NCI-H774 (cell line): Measurements from ENCODE around the gene ENOX2.
"Not testable (repeated sequence)": the region's sequence is repeated elsewhere in the genome, so short reads cannot be mapped to it uniquely, and the experiment has no call there.

ENCODE experiments used
- DNase-seq: peaks from one replicate; lab custom pipeline; 2025; lab: John Stamatoyannopoulos, UW

Gene ENOX2

GRCh38 chrX:130902783-130903613 lies at the start of gene ENOX2:
TSS of gene ENOX2 (minus strand) at chrX:130903209. CDS start at chrX:130703216, 199,993 bp downstream.
- peak; percentile 99 for DNase-seq

GRCh38 chrX:130952266-130953043 lies 49.4 kb upstream of the ENOX2 start:
- DNase-seq: no peak

GRCh38 chrX:130944230-130944629 lies 41.2 kb upstream of the ENOX2 start:
- DNase-seq: no peak

- DNase-seq: no peak
Observed at GRCh38 chrX:130937101-130937500, 34.1 kb upstream of the ENOX2 start.

- no peak for DNase-seq
Observed at GRCh38 chrX:130933358-130933757, 30.3 kb upstream of the ENOX2 start.

- not testable (repeated sequence) for DNase-seq
Observed at GRCh38 chrX:130920405-130920804, 17.4 kb upstream of the ENOX2 start.

GRCh38 chrX:130919676-130920075 lies 16.7 kb upstream of the ENOX2 start:
- DNase-seq: not testable (repeated sequence)

GRCh38 chrX:130918498-130918897 lies 15.5 kb upstream of the ENOX2 start:
- DNase-seq: not testable (repeated sequence)

- peak; percentile 7 for DNase-seq
Observed at GRCh38 chrX:130916636-130917422, 13.8 kb upstream of the ENOX2 start.

GRCh38 chrX:130915302-130915701 lies 12.3 kb upstream of the ENOX2 start:
- DNase-seq: no peak

- DNase-seq: no peak
Observed at GRCh38 chrX:130909469-130910136, 6.6 kb upstream of the ENOX2 start.

GRCh38 chrX:130906776-130907175 lies 3.8 kb upstream of the ENOX2 start:
- DNase-seq: no peak

- no peak for DNase-seq
Observed at GRCh38 chrX:130902446-130902782, 595 bp downstream of the ENOX2 start.

GRCh38 chrX:130896802-130897501 lies 6.1 kb downstream of the ENOX2 start:
- DNase-seq: no peak

- no peak for DNase-seq
Observed at GRCh38 chrX:130896026-130896425, 7.0 kb downstream of the ENOX2 start.

- DNase-seq: no peak
Observed at GRCh38 chrX:130895299-130895698, 7.7 kb downstream of the ENOX2 start.

GRCh38 chrX:130893356-130894085 lies 9.5 kb downstream of the ENOX2 start:
- DNase-seq: no peak

GRCh38 chrX:130887376-130887775 lies 15.6 kb downstream of the ENOX2 start:
- DNase-seq: no peak

GRCh38 chrX:130885996-130886395 lies 17.0 kb downstream of the ENOX2 start:
- DNase-seq: no peak

- DNase-seq: no peak
Observed at GRCh38 chrX:130885508-130885907, 17.5 kb downstream of the ENOX2 start.

GRCh38 chrX:130884627-130885026 lies 18.4 kb downstream of the ENOX2 start:
- DNase-seq: no peak
